Adrenal gland (tissue), 9 donors: ENCODE results near the gene KRABD2.
"Not testable (repeated sequence)": the region's sequence is repeated elsewhere in the genome, so short reads cannot be mapped to it uniquely, and the experiment has no call there.

Experiments
- DNase-seq, 7 donors: peaks; one replicate each; pipeline ENCODE4 v3.0.0-alpha.2; 2019 to 2020
- H3K27ac ChIP-seq, 5 donors: fragments of 200-600 bp; sonication (generic) in 4 of 5; 1 replicate in 3 of 5; 2 replicates in 2 of 5; pipeline versions ENCODE4 v1.5.1 to v1.8.0; 2016 to 2020; ENCODE audit warnings: mild to moderate bottlenecking in 1 of 5
- H3K27me3 ChIP-seq: fragments of 200-600 bp; 2 replicates; pipeline ENCODE4 v1.8.0; 2021
- H3K36me3 ChIP-seq, 2 donors: fragments of 200-600 bp; replicated peaks in 1 of 2; 1 replicate in 1 of 2; 2 replicates in 1 of 2; pipeline versions ENCODE4 v1.5.1 to v1.8.0; 2018 to 2022
- H3K4me1 ChIP-seq, 2 donors: fragments of 200-600 bp; replicated peaks in 1 of 2; 1 replicate in 1 of 2; 2 replicates in 1 of 2; pipeline versions ENCODE4 v1.5.1 to v1.8.0; 2018 to 2021
- H3K4me3 ChIP-seq, 4 donors: fragments of 200-600 bp; sonication (generic) in 3 of 4; one replicate each; pipeline ENCODE4 v1.5.1; 2016 to 2018
- H3K9me3 ChIP-seq, 3 donors: fragments of 200-600 bp; sonication (generic) in 1 of 3; replicated peaks in 1 of 3; 1 replicate in 2 of 3; 2 replicates in 1 of 3; pipeline versions ENCODE4 v1.5.1 to v1.8.0; 2016 to 2021
- POLR2A ChIP-seq, 2 donors: fragments of 450-650 bp; IDR thresholded peaks; one replicate each; pipeline ENCODE4 v1.6.1; 2017; ENCODE audit warnings: antibody characterized with exemption in 2 of 2, mild to moderate bottlenecking in 2 of 2, moderate library complexity in 1 of 2
- WGBS, 4 donors: extraction: QIAGEN DNeasy Blood & Tissue Kit in 2 of 4; methylation state at CpG; one replicate each; pipeline versions ENCODE4 v1.1.5 to v1.1.7; 2013 to 2017; 5-methylcytosine and 5-hydroxymethylcytosine counted together
- intact Hi-C, 2 donors: fragments of 100-400 bp; cut with DNase I; formaldehyde crosslinking; loops; one replicate each; pipeline versions ENCODE4 v1.14.1 to v1.15.0; 2022 to 2023
- TF ChIP-seq, protein P1 (sequence below), 6 experiments: fragments of 450-650 bp in 4 of 6; fragments of 200-600 bp in 2 of 6; sonication (generic) in 1 of 6; IDR thresholded peaks; 1 replicate in 5 of 6; 2 replicates in 1 of 6; pipeline versions ENCODE4 v1.5.1 to v1.8.0; 2016 to 2021; ENCODE audit warnings: antibody characterized with exemption in 6 of 6, mild to moderate bottlenecking in 2 of 6, moderate library complexity in 1 of 6
- donor health status: healthy with polysubstance abuse.
- donor health status: Bipolar disorder and iron deficiency.
- donor health status: DM: yes; HTN: yes; CAD: no.
- donor health status: DM: no; HTN: no; CAD: no.
- donor health status: DM: no; HTN: no; CAD: no.

KRABD2 gene

GRCh38 chr17:8375738-8376259 is 705 bp downstream of the KRABD2 start:
- Histone ChIP-seq H3K36me3 (peaks cover 0 to 39% of the 10 kb centered on the region in 2 donors), H3K4me3 (peak overlapping the region; percentile 2 to 77 (median 46)), H3K4me1 (peaks cover 5 to 41% of the 10 kb centered on the region in 2 donors), H3K27ac (peak overlapping the region; percentile 60 to 94 (median 88)), H3K27me3 (no peaks in the 10 kb centered on the region), H3K9me3 (no peaks in the 10 kb centered on the region)
- WGBS, 4 donors = 12 to 21% (median 16%) methylated on average over 18 of the region's 18 CpGs
- DNase-seq = peak in 6 of 7 donors; percentile 47 to 73 (median 64)
- TF ChIP-seq POLR2A (IDR thresholded peaks at IDR 0.05) = peak in 1 of 2 donors; percentile 14
- TF ChIP-seq, protein P1, sequence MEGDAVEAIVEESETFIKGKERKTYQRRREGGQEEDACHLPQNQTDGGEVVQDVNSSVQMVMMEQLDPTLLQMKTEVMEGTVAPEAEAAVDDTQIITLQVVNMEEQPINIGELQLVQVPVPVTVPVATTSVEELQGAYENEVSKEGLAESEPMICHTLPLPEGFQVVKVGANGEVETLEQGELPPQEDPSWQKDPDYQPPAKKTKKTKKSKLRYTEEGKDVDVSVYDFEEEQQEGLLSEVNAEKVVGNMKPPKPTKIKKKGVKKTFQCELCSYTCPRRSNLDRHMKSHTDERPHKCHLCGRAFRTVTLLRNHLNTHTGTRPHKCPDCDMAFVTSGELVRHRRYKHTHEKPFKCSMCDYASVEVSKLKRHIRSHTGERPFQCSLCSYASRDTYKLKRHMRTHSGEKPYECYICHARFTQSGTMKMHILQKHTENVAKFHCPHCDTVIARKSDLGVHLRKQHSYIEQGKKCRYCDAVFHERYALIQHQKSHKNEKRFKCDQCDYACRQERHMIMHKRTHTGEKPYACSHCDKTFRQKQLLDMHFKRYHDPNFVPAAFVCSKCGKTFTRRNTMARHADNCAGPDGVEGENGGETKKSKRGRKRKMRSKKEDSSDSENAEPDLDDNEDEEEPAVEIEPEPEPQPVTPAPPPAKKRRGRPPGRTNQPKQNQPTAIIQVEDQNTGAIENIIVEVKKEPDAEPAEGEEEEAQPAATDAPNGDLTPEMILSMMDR (IDR thresholded peaks at IDR 0.05) = no peak
- intact Hi-C loops = no loop called here

DNA sequence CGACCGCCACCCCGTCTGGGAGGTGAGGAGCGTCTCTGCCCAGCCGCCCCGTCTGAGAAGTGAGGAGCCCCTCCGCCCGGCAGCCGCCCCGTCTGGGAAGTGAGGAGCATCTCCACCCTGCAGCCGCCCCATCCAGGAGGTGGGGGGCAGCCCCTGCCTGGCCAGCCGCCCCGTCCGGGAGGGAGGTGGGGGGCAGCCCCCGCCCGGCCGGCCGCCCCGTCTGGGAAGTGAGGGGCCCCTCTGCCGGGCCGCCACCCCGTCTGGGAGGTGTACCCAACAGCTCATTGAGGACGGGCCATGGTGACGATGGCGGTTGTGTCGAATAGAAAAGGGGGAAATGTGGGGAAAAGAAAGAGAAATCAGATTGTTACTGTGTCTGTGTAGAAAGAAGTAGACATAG is 2.6 kb downstream of the KRABD2 start:
- WGBS, 4 donors = 94 to 98% (median 95%) methylated on average over 10 to 26 of the region's 26 CpGs
- H3K4me3 ChIP-seq, H3K27me3 ChIP-seq, H3K27ac ChIP-seq, DNase-seq, H3K9me3 ChIP-seq, intact Hi-C loops: not testable (repeated sequence)
- Histone ChIP-seq H3K4me1 (peaks cover 5 to 22% of the 10 kb centered on the region in 2 donors), H3K36me3 (peaks cover 0 to 32% of the 10 kb centered on the region in 2 donors)

GRCh38 chr17:8372422-8372821 is 4.1 kb downstream of the KRABD2 start:
- peaks cover 5 to 19% of the 10 kb centered on the region in 2 donors for H3K4me1 ChIP-seq
- no peaks in the 10 kb centered on the region for H3K9me3 ChIP-seq
- no peak overlapping the region for H3K4me3 ChIP-seq
- 91 to 95% (median 92%) methylated on average over 7 of the region's 7 CpGs for WGBS, 4 donors
- TF ChIP-seq, protein P1 (IDR thresholded peaks at IDR 0.05) = no peak
- H3K27me3 ChIP-seq = no peaks in the 10 kb centered on the region
- H3K27ac ChIP-seq = no peak overlapping the region
- H3K36me3 ChIP-seq = peaks cover 0 to 18% of the 10 kb centered on the region in 2 donors
- intact Hi-C loops = no loop called here
- DNase-seq = no peak

- TF ChIP-seq POLR2A (IDR thresholded peaks at IDR 0.05) = no peak
- TF ChIP-seq, protein P1 (IDR thresholded peaks at IDR 0.05) = no peak
- Histone ChIP-seq H3K27me3 (no peaks in the 10 kb centered on the region), H3K4me3 (no peak overlapping the region), H3K4me1 (peaks cover 2 to 16% of the 10 kb centered on the region in 2 donors), H3K36me3 (peaks cover 0 to 13% of the 10 kb centered on the region in 2 donors), H3K27ac (no peak overlapping the region), H3K9me3 (no peaks in the 10 kb centered on the region)
- intact Hi-C loops = no loop called here
- DNase-seq = no peak
- 75 to 89% (median 81%) methylated on average over 4 of the region's 4 CpGs for WGBS, 4 donors
Measured at GRCh38 chr17:8371786-8372185, 4.7 kb downstream of the KRABD2 start.

DNA sequence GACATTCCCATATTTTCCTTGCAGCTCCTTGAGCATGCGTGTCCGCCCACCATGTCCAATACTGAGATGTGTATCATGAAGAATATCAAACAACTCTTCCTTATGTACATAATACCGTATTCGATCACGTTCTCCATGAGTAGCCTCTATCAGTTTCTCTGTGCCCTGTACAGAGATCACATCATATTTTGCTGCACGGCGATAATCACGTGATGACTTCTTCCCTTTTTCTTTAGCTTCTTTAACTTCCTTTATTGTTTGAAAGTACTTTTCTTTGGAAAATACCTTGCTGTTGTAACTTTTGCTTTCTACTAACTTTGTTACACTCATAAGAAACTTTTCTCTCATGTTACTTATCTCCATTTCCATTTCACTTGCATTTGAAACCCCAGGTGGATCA is 6.6 kb downstream of the KRABD2 start:
- H3K36me3 ChIP-seq = peaks cover 0 to 13% of the 10 kb centered on the region in 2 donors
- H3K9me3 ChIP-seq = no peaks in the 10 kb centered on the region
- H3K4me3 ChIP-seq = no peak overlapping the region
- peaks cover 5 to 6% of the 10 kb centered on the region in 2 donors for H3K4me1 ChIP-seq
- H3K27me3 ChIP-seq = no peaks in the 10 kb centered on the region
- no peak for TF ChIP-seq POLR2A (IDR thresholded peaks at IDR 0.05)
- TF ChIP-seq, protein P1 (IDR thresholded peaks at IDR 0.05) = no peak
- no peak overlapping the region for H3K27ac ChIP-seq
- DNase-seq = no peak
- 76 to 88% (median 85%) methylated on average over 8 of the region's 8 CpGs for WGBS, 4 donors
- intact Hi-C loops = no loop called here
